ENCODE results near the gene FAM204A. TPM values are rescaled to one million over a fixed set of nuclear protein-coding genes. Genes with fewer than 3 reads are reported as not detected.

Gene FAM204A
- total RNA-seq, 4 donors from 2014 or later: 45.7 to 65.2 (median 55.0) TPM

- H3K4me3 ChIP-seq (replicated peaks in 1 of 3): no peak overlapping the region
- no peak for DNase-seq
- H3K27ac ChIP-seq: no peak overlapping the region
- no peaks in the 10 kb centered on the region for H3K27me3 ChIP-seq
- intact Hi-C loops (cut with DNase I): no loop called here
- no peaks in the 10 kb centered on the region for H3K9me3 ChIP-seq
- H3K36me3 ChIP-seq: no peaks in the 10 kb centered on the region
- no peaks in the 10 kb centered on the region for H3K4me1 ChIP-seq
- TF ChIP-seq CTCF (IDR thresholded peaks at IDR 0.05) (no peak), POLR2A (IDR thresholded peaks at IDR 0.05) (no peak)
Observed at GRCh38 chr10:118291122-118291521, 51.0 kb downstream of the FAM204A start.

GRCh38 chr10:118290471-118290995 is 51.6 kb downstream of the FAM204A start:
- no peak overlapping the region for H3K4me3 ChIP-seq (replicated peaks in 1 of 3)
- no peaks in the 10 kb centered on the region for H3K9me3 ChIP-seq
- intact Hi-C loops (cut with DNase I): no loop called here
- 93 to 95% methylated on average over 3 of the region's 3 CpGs for WGBS, 2 donors
- H3K4me1 ChIP-seq: no peaks in the 10 kb centered on the region
- TF ChIP-seq CTCF (IDR thresholded peaks at IDR 0.05) (no peak), POLR2A (IDR thresholded peaks at IDR 0.05) (no peak)
- no peaks in the 10 kb centered on the region for H3K27me3 ChIP-seq
- no peak overlapping the region for H3K27ac ChIP-seq
- no peaks in the 10 kb centered on the region for H3K36me3 ChIP-seq
- no peak for DNase-seq

GRCh38 chr10:118287076-118287806 is 54.9 kb downstream of the FAM204A start:
- Histone ChIP-seq H3K4me1 (no peaks in the 10 kb centered on the region), H3K36me3 (no peaks in the 10 kb centered on the region), H3K27me3 (no peaks in the 10 kb centered on the region), H3K4me3 (replicated peaks in 1 of 3) (no peak overlapping the region), H3K27ac (no peak overlapping the region), H3K9me3 (no peaks in the 10 kb centered on the region)
- TF ChIP-seq CTCF (IDR thresholded peaks at IDR 0.05) (no peak), POLR2A (IDR thresholded peaks at IDR 0.05) (no peak)
- intact Hi-C loops (cut with DNase I): no loop called here
- DNase-seq: no peak
- 87 to 91% methylated on average over 9 of the region's 9 CpGs for WGBS, 2 donors

- TF ChIP-seq CTCF (IDR thresholded peaks at IDR 0.05): no peak
- no peak for TF ChIP-seq POLR2A (IDR thresholded peaks at IDR 0.05)
- Histone ChIP-seq H3K36me3 (no peaks in the 10 kb centered on the region), H3K4me1 (no peaks in the 10 kb centered on the region), H3K9me3 (no peaks in the 10 kb centered on the region), H3K27ac (no peak overlapping the region), H3K27me3 (no peaks in the 10 kb centered on the region), H3K4me3 (replicated peaks in 1 of 3) (no peak overlapping the region)
- 62% methylated on average over 17 of the region's 17 CpGs for WGBS, 2 donors
- DNase-seq: no peak
- intact Hi-C loops (cut with DNase I): no loop called here
Observed at GRCh38 chr10:118286051-118286838, 55.9 kb downstream of the FAM204A start.

GRCh38 chr10:118282670-118283069 is 59.5 kb downstream of the FAM204A start:
- DNase-seq: no peak
- Histone ChIP-seq H3K36me3 (no peaks in the 10 kb centered on the region), H3K4me3 (replicated peaks in 1 of 3) (no peak overlapping the region), H3K27ac (no peak overlapping the region), H3K9me3 (no peaks in the 10 kb centered on the region), H3K4me1 (no peaks in the 10 kb centered on the region), H3K27me3 (no peaks in the 10 kb centered on the region)
- intact Hi-C loops (cut with DNase I): no loop called here
- TF ChIP-seq CTCF (IDR thresholded peaks at IDR 0.05) (no peak), POLR2A (IDR thresholded peaks at IDR 0.05) (no peak)
- WGBS, 2 donors: 100% methylated on average over 1 of the region's 1 CpG
